Measurements from ENCODE around the gene SNAP47. TPM values are rescaled to one million over a fixed set of nuclear protein-coding genes. Genes with fewer than 3 reads are reported as not detected.

SNAP47 gene
- total and polyA plus RNA-seq, 4 donors: 10.6 to 63.0 (median 22.8) TPM

DNA sequence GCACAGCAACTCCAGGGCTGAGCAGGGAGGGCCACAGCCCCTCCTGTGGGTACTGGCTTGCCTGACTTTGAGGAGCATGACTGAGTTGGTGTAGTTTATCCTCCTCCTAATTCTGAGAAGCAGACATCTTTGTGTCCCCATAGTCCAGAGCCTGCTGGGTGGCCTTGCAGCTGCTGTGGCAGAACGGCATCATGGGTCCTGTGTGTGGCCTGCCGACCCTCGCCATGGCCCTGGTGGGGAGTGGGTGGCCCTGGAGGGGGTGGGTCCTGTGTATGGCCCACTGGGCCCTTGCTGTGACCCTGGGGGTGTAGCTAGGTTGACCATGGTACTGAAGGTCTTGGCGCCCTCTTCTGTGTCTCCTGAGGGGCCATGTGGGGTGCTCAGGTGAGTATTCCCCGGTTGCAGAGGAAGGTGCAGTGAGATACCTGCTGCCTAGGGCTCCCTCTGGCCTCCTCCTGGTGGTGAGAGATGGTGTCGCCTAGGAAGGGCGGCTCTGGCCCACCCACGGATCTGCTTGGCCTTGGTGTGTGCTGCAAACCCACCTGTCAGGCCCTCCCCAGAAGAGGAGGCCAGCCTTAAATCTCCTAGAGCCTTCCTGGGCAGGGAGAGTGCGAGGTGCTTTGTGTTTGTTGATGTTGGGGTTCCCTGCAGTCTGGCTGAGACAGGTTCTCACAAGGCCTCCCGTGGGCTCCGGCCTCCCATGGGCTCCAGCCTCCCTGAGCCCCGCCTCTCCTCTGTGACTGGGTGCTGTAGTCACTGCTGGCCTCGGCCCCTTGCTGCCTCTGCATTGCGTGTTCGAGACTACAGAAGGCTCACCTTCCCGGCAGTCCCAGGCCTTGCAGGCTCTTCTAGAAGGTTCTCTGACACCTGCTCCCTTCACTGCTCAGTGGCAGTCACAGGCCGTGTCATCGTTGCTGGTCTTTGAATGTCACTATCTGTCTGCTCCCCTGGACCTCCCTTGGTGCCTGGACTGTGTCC, 7.8 kb downstream of the SNAP47 start:
- Histone ChIP-seq H3K9ac (ENCODE audit: insufficient read depth in 1 of 2, low read length in 2 of 2) (no peak overlapping the region), H3K36me3 (ENCODE audit: control insufficient read depth in 4 of 4, insufficient read depth in 4 of 4, low read length in 4 of 4) (peaks cover 0 to 15% (median 5%) of the 10 kb centered on the region in 4 donors), H3K4me1 (ENCODE audit: control insufficient read depth in 5 of 5, insufficient read depth in 5 of 5, low read length in 5 of 5) (peaks cover 0 to 4% (median 0%) of the 10 kb centered on the region in 5 donors), H3K27me3 (ENCODE audit: control insufficient read depth in 3 of 3, insufficient read depth in 3 of 3, low read length in 2 of 3) (no peaks in the 10 kb centered on the region), H3K4me3 (no peak overlapping the region), H3K27ac (ENCODE audit: low read depth in 1 of 2, low read length in 1 of 2) (no peak overlapping the region), H3K9me3 (ENCODE audit: control insufficient read depth in 4 of 4, insufficient read depth in 3 of 4, low read length in 3 of 4) (peaks cover 0 to 3% (median 0%) of the 10 kb centered on the region in 4 donors)
- DNase-seq: no peak
- no peak for TF ChIP-seq CTCF (IDR thresholded peaks at IDR 0.05; ENCODE audit: control extremely low read depth, extremely low read depth)
- ATAC-seq (ENCODE audit: insufficient read depth, low FRiP score): no peak
- WGBS, 2 donors: 95% methylated on average over 18 of the region's 18 CpGs

- peaks cover 0 to 2% (median 0%) of the 10 kb centered on the region in 4 donors for H3K9me3 ChIP-seq (ENCODE audit: control insufficient read depth in 4 of 4, insufficient read depth in 3 of 4, low read length in 3 of 4)
- TF ChIP-seq CTCF (IDR thresholded peaks at IDR 0.05; ENCODE audit: control extremely low read depth, extremely low read depth): no peak
- H3K4me1 ChIP-seq (ENCODE audit: control insufficient read depth in 5 of 5, insufficient read depth in 5 of 5, low read length in 5 of 5): peaks cover 0 to 6% (median 0%) of the 10 kb centered on the region in 5 donors
- no peak overlapping the region for H3K4me3 ChIP-seq
- no peaks in the 10 kb centered on the region for H3K27me3 ChIP-seq (ENCODE audit: control insufficient read depth in 3 of 3, insufficient read depth in 3 of 3, low read length in 2 of 3)
- ATAC-seq (ENCODE audit: insufficient read depth, low FRiP score) (no peak), DNase-seq (no peak)
- peaks cover 0 to 17% (median 10%) of the 10 kb centered on the region in 4 donors for H3K36me3 ChIP-seq (ENCODE audit: control insufficient read depth in 4 of 4, insufficient read depth in 4 of 4, low read length in 4 of 4)
- H3K9ac ChIP-seq (ENCODE audit: insufficient read depth in 1 of 2, low read length in 2 of 2): no peak overlapping the region
- H3K27ac ChIP-seq (ENCODE audit: low read depth in 1 of 2, low read length in 1 of 2): no peak overlapping the region
- 76 to 81% methylated on average over 8 of the region's 8 CpGs for WGBS, 2 donors
These were observed 9.4 kb downstream of the SNAP47 start for GRCh38 chr1:227744668-227745067.

- WGBS, 2 donors: 96 to 97% methylated on average over 12 of the region's 12 CpGs
- Histone ChIP-seq H3K9me3 (ENCODE audit: control insufficient read depth in 4 of 4, insufficient read depth in 3 of 4, low read length in 3 of 4) (no peaks in the 10 kb centered on the region), H3K4me3 (no peak overlapping the region), H3K27me3 (ENCODE audit: control insufficient read depth in 3 of 3, insufficient read depth in 3 of 3, low read length in 2 of 3) (no peaks in the 10 kb centered on the region), H3K36me3 (ENCODE audit: control insufficient read depth in 4 of 4, insufficient read depth in 4 of 4, low read length in 4 of 4) (peaks cover 0 to 26% (median 10%) of the 10 kb centered on the region in 4 donors), H3K9ac (ENCODE audit: insufficient read depth in 1 of 2, low read length in 2 of 2) (no peak overlapping the region), H3K27ac (ENCODE audit: low read depth in 1 of 2, low read length in 1 of 2) (no peak overlapping the region), H3K4me1 (ENCODE audit: control insufficient read depth in 5 of 5, insufficient read depth in 5 of 5, low read length in 5 of 5) (peaks cover 0 to 6% (median 0%) of the 10 kb centered on the region in 5 donors)
- DNase-seq: no peak
- no peak for TF ChIP-seq CTCF (IDR thresholded peaks at IDR 0.05; ENCODE audit: control extremely low read depth, extremely low read depth)
- no peak for ATAC-seq (ENCODE audit: insufficient read depth, low FRiP score)
These were observed 10.5 kb downstream of the SNAP47 start for GRCh38 chr1:227745568-227746265.
